ENCODE results near the gene PIGQ. TPM values are rescaled to one million over a fixed set of nuclear protein-coding genes. Genes with fewer than 3 reads are reported as not detected.
A peak's percentile ranks its signal among the peaks of the same experiment; 100 is the strongest.

Gene PIGQ
- total RNA-seq, 1 donor from 2014 or later: 86.7 TPM

DNA sequence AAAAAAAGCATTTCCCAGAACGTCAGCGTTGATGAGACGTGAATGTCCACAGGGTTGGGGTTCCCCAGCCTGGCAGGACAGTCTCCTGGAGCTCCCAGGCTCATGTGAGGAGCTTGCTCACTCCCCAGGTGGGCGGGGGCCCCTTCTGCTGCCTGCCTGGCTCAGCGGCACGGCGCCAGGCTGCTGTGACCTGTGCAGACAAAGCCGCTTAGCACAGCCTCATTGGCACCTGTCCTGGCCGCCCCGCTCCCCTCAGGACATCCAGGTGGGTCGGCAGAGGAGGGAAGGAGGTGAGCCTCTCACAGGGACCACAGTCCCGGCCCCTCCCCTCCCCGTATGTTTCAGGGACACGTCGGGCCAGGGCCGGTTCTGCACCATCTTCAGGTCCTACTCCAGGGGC, 48.1 kb downstream of the PIGQ start:
- peaks cover 14% of the 10 kb centered on the region for H3K36me3 Mint-ChIP-seq
- H3K4me3 Mint-ChIP-seq: no peak overlapping the region
- no peak for DNase-seq (ENCODE audit: low spot score in 2 of 2, unreplicated experiment in 2 of 2)
- TF ChIP-seq, protein P1, sequence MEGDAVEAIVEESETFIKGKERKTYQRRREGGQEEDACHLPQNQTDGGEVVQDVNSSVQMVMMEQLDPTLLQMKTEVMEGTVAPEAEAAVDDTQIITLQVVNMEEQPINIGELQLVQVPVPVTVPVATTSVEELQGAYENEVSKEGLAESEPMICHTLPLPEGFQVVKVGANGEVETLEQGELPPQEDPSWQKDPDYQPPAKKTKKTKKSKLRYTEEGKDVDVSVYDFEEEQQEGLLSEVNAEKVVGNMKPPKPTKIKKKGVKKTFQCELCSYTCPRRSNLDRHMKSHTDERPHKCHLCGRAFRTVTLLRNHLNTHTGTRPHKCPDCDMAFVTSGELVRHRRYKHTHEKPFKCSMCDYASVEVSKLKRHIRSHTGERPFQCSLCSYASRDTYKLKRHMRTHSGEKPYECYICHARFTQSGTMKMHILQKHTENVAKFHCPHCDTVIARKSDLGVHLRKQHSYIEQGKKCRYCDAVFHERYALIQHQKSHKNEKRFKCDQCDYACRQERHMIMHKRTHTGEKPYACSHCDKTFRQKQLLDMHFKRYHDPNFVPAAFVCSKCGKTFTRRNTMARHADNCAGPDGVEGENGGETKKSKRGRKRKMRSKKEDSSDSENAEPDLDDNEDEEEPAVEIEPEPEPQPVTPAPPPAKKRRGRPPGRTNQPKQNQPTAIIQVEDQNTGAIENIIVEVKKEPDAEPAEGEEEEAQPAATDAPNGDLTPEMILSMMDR (IDR thresholded peaks at IDR 0.05; ENCODE audit: unreplicated experiment): no peak
- no peaks in the 10 kb centered on the region for H3K9me3 Mint-ChIP-seq
- H3K27me3 Mint-ChIP-seq (ENCODE audit: low read depth): no peaks in the 10 kb centered on the region
- peaks cover 8% of the 10 kb centered on the region for H3K4me1 Mint-ChIP-seq
- H3K27ac Mint-ChIP-seq: no peak overlapping the region

- TF ChIP-seq, protein P1 (IDR thresholded peaks at IDR 0.05; ENCODE audit: unreplicated experiment): no peak
- Mint-ChIP-seq H3K27ac (no peak overlapping the region), H3K4me1 (peaks cover 10% of the 10 kb centered on the region), H3K36me3 (peaks cover 5% of the 10 kb centered on the region), H3K27me3 (ENCODE audit: low read depth) (no peaks in the 10 kb centered on the region), H3K4me3 (no peak overlapping the region), H3K9me3 (no peaks in the 10 kb centered on the region)
- DNase-seq (ENCODE audit: low spot score in 2 of 2, unreplicated experiment in 2 of 2): no peak
Measured at GRCh38 chr16:619476-620100, 49.8 kb downstream of the PIGQ start.

- Mint-ChIP-seq H3K36me3 (no peaks in the 10 kb centered on the region), H3K27me3 (ENCODE audit: low read depth) (no peaks in the 10 kb centered on the region), H3K27ac (no peak overlapping the region), H3K9me3 (no peaks in the 10 kb centered on the region), H3K4me1 (peaks cover 10% of the 10 kb centered on the region), H3K4me3 (no peak overlapping the region)
- TF ChIP-seq, protein P1 (IDR thresholded peaks at IDR 0.05; ENCODE audit: unreplicated experiment): no peak
- DNase-seq (ENCODE audit: low spot score in 2 of 2, unreplicated experiment in 2 of 2): no peak
Measured at GRCh38 chr16:620700-621525, 51.1 kb downstream of the PIGQ start.

DNA sequence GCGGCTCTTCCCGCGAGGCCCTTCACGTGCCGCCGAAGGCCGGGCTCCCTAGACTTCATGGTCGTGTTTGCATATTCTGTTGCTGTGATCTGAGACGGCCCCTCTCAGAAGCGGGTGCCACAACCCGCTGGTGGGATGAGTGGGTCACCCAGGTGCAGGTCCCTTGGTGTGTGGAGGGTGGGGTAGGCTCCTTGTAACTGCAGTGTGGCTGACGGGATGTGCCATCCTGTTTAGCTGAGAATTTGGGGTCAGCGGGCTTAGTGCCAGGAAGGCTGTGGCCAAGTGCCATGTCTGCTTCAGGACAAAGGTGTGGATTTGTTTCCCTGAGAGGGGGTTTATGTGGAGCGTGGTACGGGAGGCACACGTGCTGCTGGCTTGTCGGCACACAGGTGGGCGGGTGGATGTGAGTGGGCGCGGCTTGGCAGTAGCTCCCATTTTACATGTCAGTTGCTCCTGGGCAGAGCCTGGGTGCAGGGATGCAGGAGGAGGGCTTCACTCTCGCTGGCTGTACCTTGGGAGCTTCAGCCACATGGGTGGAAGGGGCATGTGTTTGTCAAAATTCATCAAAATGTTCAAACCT, 51.8 kb downstream of the PIGQ start:
- Mint-ChIP-seq H3K9me3 (no peaks in the 10 kb centered on the region), H3K36me3 (no peaks in the 10 kb centered on the region), H3K4me3 (no peak overlapping the region), H3K4me1 (peaks cover 10% of the 10 kb centered on the region), H3K27me3 (ENCODE audit: low read depth) (no peaks in the 10 kb centered on the region), H3K27ac (peak overlapping the region; percentile 67)
- TF ChIP-seq, protein P1 (IDR thresholded peaks at IDR 0.05; ENCODE audit: unreplicated experiment): no peak
- no peak for DNase-seq (ENCODE audit: low spot score in 2 of 2, unreplicated experiment in 2 of 2)

- DNase-seq (ENCODE audit: low spot score in 2 of 2, unreplicated experiment in 2 of 2): no peak
- H3K36me3 Mint-ChIP-seq: no peaks in the 10 kb centered on the region
Measured at GRCh38 chr16:622920-623280, 53.1 kb downstream of the PIGQ start.

More at GRCh38 chr16:622920-623280, 53.1 kb downstream of the PIGQ start:
- Mint-ChIP-seq H3K27ac (no peak overlapping the region), H3K27me3 (ENCODE audit: low read depth) (no peaks in the 10 kb centered on the region), H3K4me1 (peaks cover 10% of the 10 kb centered on the region), H3K9me3 (no peaks in the 10 kb centered on the region), H3K4me3 (no peak overlapping the region)
- TF ChIP-seq, protein P1 (IDR thresholded peaks at IDR 0.05; ENCODE audit: unreplicated experiment): no peak

Measured in mesothelial cell of epicardium (in vitro differentiated cells).